Effector memory CD8-positive, alpha-beta T cell (primary cell): Measurements from ENCODE around the gene EFR3B.

Experiments used
- ATAC-seq: fragments of 150-1000 bp; cut with Tn5 transposase; replicated peaks from 2 replicates; pipeline ENCODE4 v1.10.0; 2021; ENCODE audit warnings: mild to moderate bottlenecking, moderate library complexity
- DNase-seq, 3 experiments: peaks; one replicate each; pipeline ENCODE4 v3.0.0; 2021
- H3K27ac Mint-ChIP-seq, 2 donors: one replicate each; pipeline ENCODE4 v1.8.0; 2022; ENCODE audit warnings: mild to moderate bottlenecking in 2 of 2, mixed read lengths in 2 of 2, moderate library complexity in 2 of 2
- H3K27me3 Mint-ChIP-seq, 2 donors: one replicate each; pipeline ENCODE4 v1.8.0; 2022; ENCODE audit warnings: mixed read lengths in 2 of 2
- H3K36me3 Mint-ChIP-seq: one replicate; pipeline ENCODE4 v1.8.0; 2022; ENCODE audit warnings: mild to moderate bottlenecking, moderate library complexity, mixed read lengths; ENCODE audit not compliant: insufficient read depth
- H3K4me1 Mint-ChIP-seq, 2 donors: one replicate each; pipeline ENCODE4 v1.8.0; 2022; ENCODE audit warnings: low read depth in 2 of 2, mixed read lengths in 2 of 2
- H3K4me3 Mint-ChIP-seq, 2 donors: one replicate each; pipeline ENCODE4 v1.8.0; 2022; ENCODE audit warnings: mild to moderate bottlenecking in 2 of 2, mixed read lengths in 2 of 2, moderate library complexity in 2 of 2
- H3K9me3 Mint-ChIP-seq, 2 donors: one replicate each; pipeline ENCODE4 v1.8.0; 2022; ENCODE audit warnings: mixed read lengths in 2 of 2

Gene EFR3B

GRCh38 chr2:25068217-25068616, 26.3 kb downstream of the EFR3B start:
- Mint-ChIP-seq H3K4me3 (no peak overlapping the region), H3K27me3 (peaks cover 0 to 22% of the 10 kb centered on the region in 2 donors), H3K27ac (no peak overlapping the region), H3K9me3 (peaks cover 5 to 13% of the 10 kb centered on the region in 2 donors), H3K36me3 (no peaks in the 10 kb centered on the region), H3K4me1 (no peaks in the 10 kb centered on the region)
- no peak for DNase-seq
- ATAC-seq, result no peak

- no peaks in the 10 kb centered on the region for H3K4me1 Mint-ChIP-seq
- H3K9me3 Mint-ChIP-seq, result no peaks in the 10 kb centered on the region
- H3K36me3 Mint-ChIP-seq, result no peaks in the 10 kb centered on the region
- no peak overlapping the region for H3K4me3 Mint-ChIP-seq
- H3K27me3 Mint-ChIP-seq, result peaks cover 16 to 49% of the 10 kb centered on the region in 2 donors
- DNase-seq (no peak), ATAC-seq (no peak)
- H3K27ac Mint-ChIP-seq, result no peak overlapping the region
These were observed 30.1 kb downstream of the EFR3B start for GRCh38 chr2:25071966-25072365.

- no peaks in the 10 kb centered on the region for H3K36me3 Mint-ChIP-seq
- H3K27me3 Mint-ChIP-seq, result peaks cover 17 to 53% of the 10 kb centered on the region in 2 donors
- no peak for DNase-seq
- H3K4me1 Mint-ChIP-seq, result no peaks in the 10 kb centered on the region
- no peak overlapping the region for H3K27ac Mint-ChIP-seq
- no peaks in the 10 kb centered on the region for H3K9me3 Mint-ChIP-seq
- no peak overlapping the region for H3K4me3 Mint-ChIP-seq
- ATAC-seq, result no peak
These were observed 30.7 kb downstream of the EFR3B start for GRCh38 chr2:25072606-25073005.

GRCh38 chr2:25073025-25073424, 31.1 kb downstream of the EFR3B start:
- H3K36me3 Mint-ChIP-seq, result no peaks in the 10 kb centered on the region
- no peaks in the 10 kb centered on the region for H3K9me3 Mint-ChIP-seq
- no peak overlapping the region for H3K27ac Mint-ChIP-seq
- H3K27me3 Mint-ChIP-seq, result peaks cover 21 to 58% of the 10 kb centered on the region in 2 donors
- DNase-seq, result no peak
- no peak for ATAC-seq
- H3K4me1 Mint-ChIP-seq, result no peaks in the 10 kb centered on the region
- H3K4me3 Mint-ChIP-seq, result no peak overlapping the region

GRCh38 chr2:25073914-25074313, 32.0 kb downstream of the EFR3B start:
- ATAC-seq (no peak), DNase-seq (no peak)
- Mint-ChIP-seq H3K27me3 (peaks cover 30 to 66% of the 10 kb centered on the region in 2 donors), H3K27ac (no peak overlapping the region), H3K4me3 (no peak overlapping the region), H3K4me1 (no peaks in the 10 kb centered on the region), H3K9me3 (no peaks in the 10 kb centered on the region), H3K36me3 (no peaks in the 10 kb centered on the region)

GRCh38 chr2:25074826-25075225, 33.0 kb downstream of the EFR3B start:
- DNase-seq (no peak), ATAC-seq (no peak)
- no peak overlapping the region for H3K4me3 Mint-ChIP-seq
- peaks cover 32 to 73% of the 10 kb centered on the region in 2 donors for H3K27me3 Mint-ChIP-seq
- no peak overlapping the region for H3K27ac Mint-ChIP-seq
- no peaks in the 10 kb centered on the region for H3K9me3 Mint-ChIP-seq
- no peaks in the 10 kb centered on the region for H3K4me1 Mint-ChIP-seq
- no peaks in the 10 kb centered on the region for H3K36me3 Mint-ChIP-seq

- DNase-seq, result no peak
- H3K27me3 Mint-ChIP-seq, result peaks cover 36 to 73% of the 10 kb centered on the region in 2 donors
- ATAC-seq, result no peak
- H3K4me1 Mint-ChIP-seq, result no peaks in the 10 kb centered on the region
- no peak overlapping the region for H3K27ac Mint-ChIP-seq
- H3K9me3 Mint-ChIP-seq, result no peaks in the 10 kb centered on the region
- H3K4me3 Mint-ChIP-seq, result no peak overlapping the region
- H3K36me3 Mint-ChIP-seq, result no peaks in the 10 kb centered on the region
These were observed 34.9 kb downstream of the EFR3B start for GRCh38 chr2:25076749-25077148.

- H3K27me3 Mint-ChIP-seq, result peaks cover 42 to 75% of the 10 kb centered on the region in 2 donors
- ATAC-seq (no peak), DNase-seq (no peak)
- no peaks in the 10 kb centered on the region for H3K4me1 Mint-ChIP-seq
- no peaks in the 10 kb centered on the region for H3K9me3 Mint-ChIP-seq
- H3K36me3 Mint-ChIP-seq, result peaks cover 3% of the 10 kb centered on the region
- H3K4me3 Mint-ChIP-seq, result no peak overlapping the region
- H3K27ac Mint-ChIP-seq, result no peak overlapping the region
These were observed 35.9 kb downstream of the EFR3B start for GRCh38 chr2:25077789-25078169.

- no peak for DNase-seq
- peaks cover 42 to 77% of the 10 kb centered on the region in 2 donors for H3K27me3 Mint-ChIP-seq
- H3K9me3 Mint-ChIP-seq, result no peaks in the 10 kb centered on the region
- H3K4me1 Mint-ChIP-seq, result no peaks in the 10 kb centered on the region
- H3K4me3 Mint-ChIP-seq, result no peak overlapping the region
- H3K27ac Mint-ChIP-seq, result no peak overlapping the region
- no peak for ATAC-seq
- peaks cover 3% of the 10 kb centered on the region for H3K36me3 Mint-ChIP-seq
These were observed 36.5 kb downstream of the EFR3B start for GRCh38 chr2:25078170-25079049.

- DNase-seq (no peak), ATAC-seq (no peak)
- Mint-ChIP-seq H3K4me1 (no peaks in the 10 kb centered on the region), H3K4me3 (no peak overlapping the region), H3K9me3 (no peaks in the 10 kb centered on the region), H3K27me3 (peaks cover 42 to 70% of the 10 kb centered on the region in 2 donors), H3K27ac (no peak overlapping the region), H3K36me3 (peaks cover 3% of the 10 kb centered on the region)
These were observed 37.3 kb downstream of the EFR3B start for GRCh38 chr2:25079050-25079635.

GRCh38 chr2:25081237-25081790, 39.4 kb downstream of the EFR3B start:
- no peak for ATAC-seq
- peak overlapping the region in 1 of 2 donors; percentile 33 for H3K27ac Mint-ChIP-seq
- peaks cover 3% of the 10 kb centered on the region for H3K36me3 Mint-ChIP-seq
- H3K4me3 Mint-ChIP-seq, result no peak overlapping the region
- H3K9me3 Mint-ChIP-seq, result no peaks in the 10 kb centered on the region
- no peaks in the 10 kb centered on the region for H3K4me1 Mint-ChIP-seq
- no peak for DNase-seq
- H3K27me3 Mint-ChIP-seq, result peaks cover 33 to 57% of the 10 kb centered on the region in 2 donors

- no peak for ATAC-seq
- H3K27ac Mint-ChIP-seq, result no peak overlapping the region
These were observed 40.2 kb downstream of the EFR3B start for GRCh38 chr2:25082002-25082622.

GRCh38 chr2:25085761-25086560, 44.1 kb downstream of the EFR3B start:
- Mint-ChIP-seq H3K4me3 (no peak overlapping the region), H3K27me3 (peaks cover 10 to 43% of the 10 kb centered on the region in 2 donors), H3K9me3 (no peaks in the 10 kb centered on the region), H3K4me1 (no peaks in the 10 kb centered on the region), H3K36me3 (peaks cover 3% of the 10 kb centered on the region), H3K27ac (no peak overlapping the region)
- DNase-seq (no peak), ATAC-seq (no peak)

More at GRCh38 chr2:25082002-25082622, 40.2 kb downstream of the EFR3B start:
- no peak overlapping the region for H3K4me3 Mint-ChIP-seq
- peaks cover 26 to 50% of the 10 kb centered on the region in 2 donors for H3K27me3 Mint-ChIP-seq
- no peaks in the 10 kb centered on the region for H3K4me1 Mint-ChIP-seq
- H3K36me3 Mint-ChIP-seq, result peaks cover 3% of the 10 kb centered on the region
- H3K9me3 Mint-ChIP-seq, result no peaks in the 10 kb centered on the region
- DNase-seq, result no peak
